Brain microvascular endothelial cell (primary cell): Measurements from ENCODE around the gene EIF3L.

Experiments
- DNase-seq: peaks from one replicate; pipeline ENCODE4 v3.0.0-alpha.2; 2020
- H3K27ac ChIP-seq: fragments of 250-450 bp; sonication (Bioruptor Pico); 2 replicates; pipeline ENCODE4 v1.5.1; 2020; ENCODE audit warnings: mild to moderate bottlenecking, moderate library complexity
- H3K27me3 ChIP-seq: fragments of 250-450 bp; sonication (Bioruptor Pico); replicated peaks from 2 replicates; pipeline ENCODE4 v1.5.1; 2020; ENCODE audit warnings: mild to moderate bottlenecking
- H3K36me3 ChIP-seq: fragments of 250-450 bp; sonication (Bioruptor Pico); replicated peaks from 2 replicates; pipeline ENCODE4 v1.5.1; 2020; ENCODE audit warnings: mild to moderate bottlenecking
- H3K4me3 ChIP-seq: 2 replicates; pipeline ENCODE4 v1.5.1; 2011; ENCODE audit warnings: low read depth, mild to moderate bottlenecking, control low read depth, low read length, moderate library complexity
- in situ Hi-C: cut with HindIII; loops from 2 replicates; pipeline ENCODE4 v1.10.0; 2017; ENCODE audit warnings: low sequenced_read_pairs, low pct_ligation_motif_present
- TF ChIP-seq, protein P1 (sequence below): IDR thresholded peaks from 2 replicates; pipeline ENCODE4 v1.5.1; 2011; ENCODE audit warnings: low read depth, mild to moderate bottlenecking, moderate library complexity, low read length, control low read depth, inconsistent platforms; ENCODE audit errors: missing control alignments

EIF3L gene

GRCh38 chr22:37831472-37831871, 17.7 kb upstream of the EIF3L start:
- in situ Hi-C loops: no loop called here
- TF ChIP-seq, protein P1, sequence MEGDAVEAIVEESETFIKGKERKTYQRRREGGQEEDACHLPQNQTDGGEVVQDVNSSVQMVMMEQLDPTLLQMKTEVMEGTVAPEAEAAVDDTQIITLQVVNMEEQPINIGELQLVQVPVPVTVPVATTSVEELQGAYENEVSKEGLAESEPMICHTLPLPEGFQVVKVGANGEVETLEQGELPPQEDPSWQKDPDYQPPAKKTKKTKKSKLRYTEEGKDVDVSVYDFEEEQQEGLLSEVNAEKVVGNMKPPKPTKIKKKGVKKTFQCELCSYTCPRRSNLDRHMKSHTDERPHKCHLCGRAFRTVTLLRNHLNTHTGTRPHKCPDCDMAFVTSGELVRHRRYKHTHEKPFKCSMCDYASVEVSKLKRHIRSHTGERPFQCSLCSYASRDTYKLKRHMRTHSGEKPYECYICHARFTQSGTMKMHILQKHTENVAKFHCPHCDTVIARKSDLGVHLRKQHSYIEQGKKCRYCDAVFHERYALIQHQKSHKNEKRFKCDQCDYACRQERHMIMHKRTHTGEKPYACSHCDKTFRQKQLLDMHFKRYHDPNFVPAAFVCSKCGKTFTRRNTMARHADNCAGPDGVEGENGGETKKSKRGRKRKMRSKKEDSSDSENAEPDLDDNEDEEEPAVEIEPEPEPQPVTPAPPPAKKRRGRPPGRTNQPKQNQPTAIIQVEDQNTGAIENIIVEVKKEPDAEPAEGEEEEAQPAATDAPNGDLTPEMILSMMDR: no peak
- DNase-seq: no peak
- no peaks in the 10 kb centered on the region for H3K27me3 ChIP-seq
- no peak overlapping the region for H3K4me3 ChIP-seq
- H3K36me3 ChIP-seq: peaks cover 50% of the 10 kb centered on the region
- no peak overlapping the region for H3K27ac ChIP-seq

DNA sequence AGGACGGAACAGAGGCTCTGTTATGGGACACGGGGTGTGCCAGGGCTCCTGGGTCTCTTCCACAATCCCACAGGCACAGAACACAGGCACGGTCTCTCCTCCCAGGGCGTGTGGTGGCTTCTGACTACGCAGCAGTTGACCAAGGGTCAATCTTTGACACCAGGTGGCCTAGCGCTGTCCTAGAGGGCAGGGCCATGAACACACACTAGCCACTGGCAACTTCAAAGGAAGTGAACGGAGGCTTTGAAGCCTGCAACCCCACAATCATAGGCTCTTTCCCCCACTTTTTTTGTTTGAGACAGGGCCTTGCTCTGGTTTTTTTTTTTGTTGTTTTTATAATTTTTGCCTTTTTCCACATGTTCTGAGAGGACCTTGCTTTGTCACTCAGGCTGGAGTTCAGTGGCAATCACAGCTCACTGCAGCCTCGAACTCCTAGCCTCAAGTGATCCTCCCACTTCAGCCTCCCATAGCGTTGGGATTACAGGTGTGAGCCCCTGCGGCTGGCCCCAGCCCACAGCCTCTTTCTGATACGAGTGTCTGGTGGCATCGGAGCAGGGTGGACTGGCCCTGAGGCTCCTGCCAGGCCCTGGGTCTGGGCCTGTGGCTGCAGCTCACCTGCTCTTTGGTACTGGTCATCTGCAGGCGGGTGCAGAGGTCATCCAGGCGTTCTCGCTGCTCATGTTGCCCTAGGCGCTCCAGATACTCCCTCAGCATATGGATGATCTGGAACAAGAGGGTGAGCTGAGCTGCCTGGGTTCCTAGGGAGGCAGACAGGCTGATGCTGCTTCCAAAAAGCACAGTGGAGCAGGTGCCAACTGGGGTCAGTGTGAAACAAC, 17.0 kb upstream of the EIF3L start:
- Histone ChIP-seq H3K27ac (no peak overlapping the region), H3K27me3 (no peaks in the 10 kb centered on the region), H3K36me3 (peaks cover 51% of the 10 kb centered on the region), H3K4me3 (no peak overlapping the region)
- in situ Hi-C loops: no loop called here
- TF ChIP-seq, protein P1: no peak
- no peak for DNase-seq

DNA sequence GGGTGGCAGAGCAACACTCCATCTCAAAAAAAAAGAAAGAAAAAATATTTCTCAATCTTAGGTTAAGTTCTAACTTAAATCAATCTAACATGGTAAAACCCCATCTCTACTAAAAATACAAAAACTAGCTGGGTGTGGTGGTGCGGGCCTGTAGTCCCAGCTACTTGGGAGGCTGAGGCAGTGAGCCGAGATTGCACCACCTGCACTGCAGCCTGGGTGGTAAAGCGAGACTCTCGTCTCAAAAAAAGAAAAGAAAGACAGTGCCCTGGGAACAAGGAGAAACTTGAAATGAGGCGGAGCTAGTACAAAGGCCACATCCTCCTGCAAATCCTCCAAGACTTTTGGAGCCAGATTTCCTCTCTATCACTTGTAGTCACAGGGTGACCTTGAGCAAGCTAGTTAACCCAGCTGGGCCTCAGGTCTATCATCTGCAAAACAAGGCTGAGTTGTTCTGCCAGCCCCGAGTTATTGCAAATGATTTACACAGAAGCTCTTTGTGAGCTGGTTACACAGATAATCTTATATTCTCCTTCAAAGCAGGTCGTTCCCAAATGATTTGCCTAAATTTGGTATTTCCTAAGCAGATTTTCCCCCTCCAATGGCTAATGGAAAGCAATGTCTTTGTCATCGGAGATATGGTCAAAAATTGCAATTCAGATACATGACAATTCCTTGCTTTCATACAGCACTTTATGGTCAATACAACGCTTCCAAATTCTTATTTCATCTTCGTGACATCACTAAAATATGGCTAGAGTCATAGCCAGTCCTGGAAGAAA, 7.0 kb upstream of the EIF3L start:
- TF ChIP-seq, protein P1: no peak
- DNase-seq: no peak
- Histone ChIP-seq H3K36me3 (peaks cover 20% of the 10 kb centered on the region), H3K27me3 (no peaks in the 10 kb centered on the region), H3K4me3 (no peak overlapping the region), H3K27ac (no peak overlapping the region)
- in situ Hi-C loops: no loop called here

- Histone ChIP-seq H3K27ac (peak overlapping the region; percentile 66), H3K4me3 (peak overlapping the region; percentile 71), H3K36me3 (peaks cover 10% of the 10 kb centered on the region), H3K27me3 (no peaks in the 10 kb centered on the region)
- in situ Hi-C loops: no loop called here
- no peak for DNase-seq
- TF ChIP-seq, protein P1: no peak
These were observed 5.5 kb upstream of the EIF3L start for GRCh38 chr22:37843741-37844089.

- TF ChIP-seq, protein P1: no peak
These were observed 4.3 kb upstream of the EIF3L start for GRCh38 chr22:37844904-37845329.

More at GRCh38 chr22:37844904-37845329, 4.3 kb upstream of the EIF3L start:
- no peak overlapping the region for H3K27ac ChIP-seq
- peak overlapping the region; percentile 71 for H3K4me3 ChIP-seq
- in situ Hi-C loops: no loop called here
- no peaks in the 10 kb centered on the region for H3K36me3 ChIP-seq
- DNase-seq: no peak
- H3K27me3 ChIP-seq: no peaks in the 10 kb centered on the region
